Panc1 (cell line): Measurements from ENCODE around the gene IGFLR1. TPM values are rescaled to one million over a fixed set of nuclear protein-coding genes. Genes with fewer than 3 reads are reported as not detected.

Source experiments
- ATAC-seq: fragments of 200-7000 bp; cut with Tn5 transposase; 2 replicates; pipeline ENCODE4 v1.9.1; 2020; ENCODE audit warnings: mild to moderate bottlenecking, moderate library complexity
- BruUV-seq: library from RNA; stranded (reverse); fragments of 400-500 nt; replicated peaks from 2 replicates; lab custom pipeline; 2021; lab: Mats Ljungman, UMichigan
- CTCF ChIA-PET: fragments of 300-600 bp; sonication (Branson Sonifier 250); formaldehyde crosslinking; loops from one replicate; lab custom pipeline; 2022; ENCODE audit warnings: antibody characterized with exemption; lab: Charles Lee
- POLR2A ChIA-PET: fragments of 300-600 bp; sonication (Branson Sonifier 250); formaldehyde crosslinking; loops from one replicate; lab custom pipeline; 2022; ENCODE audit warnings: antibody characterized with exemption; lab: Charles Lee
- DNase-seq: peaks from one replicate; pipeline ENCODE4 v3.0.0-alpha.2; 2010; ENCODE audit warnings: low read depth, low spot score
- H3K27ac ChIP-seq: 2 replicates; pipeline ENCODE4 v1.5.1; 2011; ENCODE audit warnings: mild to moderate bottlenecking, low read length, inconsistent platforms
- H3K27me3 ChIP-seq: fragments of 200-500 bp; sonication (Bioruptor generic); 2 replicates; pipeline ENCODE4 v1.6.0; 2014; ENCODE audit warnings: low read length, inconsistent platforms; ENCODE audit not compliant: control insufficient read depth, insufficient read depth
- H3K36me3 ChIP-seq: fragments of 200-500 bp; sonication (Bioruptor generic); 2 replicates; pipeline ENCODE4 v1.5.1; 2014; ENCODE audit warnings: inconsistent platforms, mild to moderate bottlenecking, low read length, moderate library complexity; ENCODE audit not compliant: control insufficient read depth, insufficient read depth
- H3K4me1 ChIP-seq: 2 replicates; pipeline ENCODE4 v1.5.1; 2011; ENCODE audit warnings: inconsistent platforms, mild to moderate bottlenecking, low read length, moderate library complexity; ENCODE audit not compliant: control insufficient read depth, insufficient read depth
- H3K4me3 ChIP-seq, 2 experiments: 2 replicates each; pipeline ENCODE4 v1.5.1; 2011 to 2012; ENCODE audit warnings: low read depth in 2 of 2, low read length in 2 of 2, mild to moderate bottlenecking in 2 of 2, inconsistent platforms in 1 of 2, moderate library complexity in 1 of 2
- H3K9me3 ChIP-seq: fragments of 200-500 bp; sonication (Bioruptor generic); 2 replicates; pipeline ENCODE4 v1.5.1; 2014; ENCODE audit warnings: low read depth, mild to moderate bottlenecking, inconsistent platforms, low read length, moderate library complexity; ENCODE audit not compliant: control insufficient read depth, insufficient read depth
- POLR2AphosphoS5 ChIP-seq: IDR thresholded peaks from 2 replicates; pipeline ENCODE4 v1.6.1; 2012; ENCODE audit warnings: mild to moderate bottlenecking, low read depth, low read length, moderate library complexity
- REST ChIP-seq, 2 experiments: IDR thresholded peaks; 2 replicates each; pipeline ENCODE4 v1.6.1; 2011 to 2012; ENCODE audit warnings: low read depth in 2 of 2, control low read depth in 1 of 2, low read length in 1 of 2, mild to moderate bottlenecking in 1 of 2, moderate library complexity in 1 of 2; ENCODE audit not compliant: insufficient read depth in 1 of 2
- SIN3A ChIP-seq: IDR thresholded peaks from 2 replicates; pipeline ENCODE4 v1.6.1; 2012; ENCODE audit warnings: low read depth, mild to moderate bottlenecking, low read length, moderate library complexity, borderline replicate concordance; ENCODE audit not compliant: insufficient read depth
- TCF7L2 ChIP-seq: IDR thresholded peaks from 2 replicates; pipeline ENCODE4 v1.6.1; 2011; ENCODE audit warnings: mild to moderate bottlenecking, low read depth, low read length, inconsistent platforms
- in situ Hi-C: cut with HindIII; loops from 2 replicates; pipeline ENCODE4 v1.10.0; 2016; ENCODE audit warnings: low sequenced_read_pairs, low pct_unique_long_range_greater_than_20kb
- intact Hi-C: fragments of 100-400 bp; cut with micrococcal nuclease; formaldehyde crosslinking; loops from one replicate; pipeline ENCODE4 v1.10.0; 2022; ENCODE audit not compliant: unreplicated experiment
- total RNA-seq: library from RNA; stranded (reverse); gene quantifications from one replicate; pipeline ENCODE4 v1.2.1, GENCODE V29; 2021; ENCODE audit not compliant: unreplicated experiment
- TF ChIP-seq, protein P1 (sequence below): fragments of 450-650 bp; IDR thresholded peaks from 2 replicates; pipeline ENCODE4 v1.5.1; 2017; ENCODE audit warnings: mild to moderate bottlenecking

Gene IGFLR1
- total RNA-seq, 1 experiment from 2014 or later, result 12.5 TPM

- Histone ChIP-seq H3K27ac (peak overlapping the region; percentile 24; the same call in 1 of the 2 replicates), H3K4me3 (peak overlapping the region; percentile 54 to 65), H3K36me3 (no peaks in the 10 kb centered on the region), H3K9me3 (no peaks in the 10 kb centered on the region), H3K4me1 (peaks cover 11% of the 10 kb centered on the region; the same call in 1 of the 2 replicates), H3K27me3 (no peaks in the 10 kb centered on the region)
- intact Hi-C loops, result no loop called here
- CTCF ChIA-PET, result interaction anchor here (0.5 kb wide), 1 partner anchor 82 kb away, joined by 4 read pairs; no protein-coding TSS in a partner anchor
- no peak for ATAC-seq
- TF ChIP-seq, protein P1, sequence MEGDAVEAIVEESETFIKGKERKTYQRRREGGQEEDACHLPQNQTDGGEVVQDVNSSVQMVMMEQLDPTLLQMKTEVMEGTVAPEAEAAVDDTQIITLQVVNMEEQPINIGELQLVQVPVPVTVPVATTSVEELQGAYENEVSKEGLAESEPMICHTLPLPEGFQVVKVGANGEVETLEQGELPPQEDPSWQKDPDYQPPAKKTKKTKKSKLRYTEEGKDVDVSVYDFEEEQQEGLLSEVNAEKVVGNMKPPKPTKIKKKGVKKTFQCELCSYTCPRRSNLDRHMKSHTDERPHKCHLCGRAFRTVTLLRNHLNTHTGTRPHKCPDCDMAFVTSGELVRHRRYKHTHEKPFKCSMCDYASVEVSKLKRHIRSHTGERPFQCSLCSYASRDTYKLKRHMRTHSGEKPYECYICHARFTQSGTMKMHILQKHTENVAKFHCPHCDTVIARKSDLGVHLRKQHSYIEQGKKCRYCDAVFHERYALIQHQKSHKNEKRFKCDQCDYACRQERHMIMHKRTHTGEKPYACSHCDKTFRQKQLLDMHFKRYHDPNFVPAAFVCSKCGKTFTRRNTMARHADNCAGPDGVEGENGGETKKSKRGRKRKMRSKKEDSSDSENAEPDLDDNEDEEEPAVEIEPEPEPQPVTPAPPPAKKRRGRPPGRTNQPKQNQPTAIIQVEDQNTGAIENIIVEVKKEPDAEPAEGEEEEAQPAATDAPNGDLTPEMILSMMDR, result no peak
- no peak for TF ChIP-seq SIN3A
- no peak for TF ChIP-seq POLR2AphosphoS5
- TF ChIP-seq TCF7L2, result no peak
- TF ChIP-seq REST (IDR thresholded peaks at IDR 0.05; ENCODE audit: insufficient read depth in 1 of 2, low read depth in 2 of 2, low read length in 1 of 2), result no peak
- no peak for DNase-seq
- in situ Hi-C loops, result no loop called here
- POLR2A ChIA-PET, result interaction anchor here (0.6 kb wide), 1 partner anchor 32 kb away, joined by 9 read pairs; no protein-coding TSS in a partner anchor
- no TSS peak for BruUV-seq
These were observed 34.0 kb upstream of the IGFLR1 start for GRCh38 chr19:35776102-35776788.

DNA sequence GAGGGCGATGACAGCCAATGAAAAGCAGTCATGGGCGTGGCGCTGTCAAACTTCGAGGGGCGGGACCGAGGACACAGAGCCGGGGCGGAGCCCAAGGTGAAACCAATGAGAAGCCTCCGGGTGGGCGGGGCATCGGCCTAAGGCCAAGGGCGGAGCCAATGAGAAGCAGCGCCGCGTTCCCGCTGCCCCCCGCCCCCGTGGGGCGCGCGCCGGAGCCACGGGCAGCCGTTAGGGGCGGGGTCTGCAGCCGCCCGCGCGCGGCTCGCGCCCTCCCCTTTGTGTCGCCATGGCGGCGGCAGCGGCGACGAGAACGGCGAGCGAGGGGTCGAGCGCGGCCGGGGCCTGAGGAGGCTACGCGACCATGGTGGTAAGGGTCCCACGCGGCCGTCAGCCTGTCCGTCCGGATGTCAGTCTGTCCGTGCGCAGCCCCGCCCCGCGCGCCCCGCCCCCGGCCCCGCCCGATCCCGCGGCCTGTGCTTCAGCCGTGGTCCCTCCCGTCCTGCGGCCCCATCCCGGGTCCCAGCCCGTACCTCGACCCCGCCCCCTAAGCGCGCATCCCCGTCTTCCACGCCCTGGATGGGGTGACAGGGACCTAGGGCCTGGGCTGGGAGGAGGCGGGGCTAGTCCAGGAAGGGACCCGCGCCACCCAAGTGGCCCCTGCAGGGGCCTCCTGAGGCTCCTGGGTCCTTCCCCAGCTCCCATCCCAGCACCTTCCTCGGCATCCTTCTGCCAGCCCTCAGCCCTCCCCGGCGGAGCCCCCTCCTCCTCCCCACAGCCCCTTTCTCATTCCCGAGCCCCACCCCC, 33.2 kb upstream of the IGFLR1 start, which contains the start of gene ARHGAP33:
Gene ARHGAP33 (plus strand): TSS at position 267 of the 804 bp plus-strand sequence. CDS start 95 bp downstream, at position 362.
- intact Hi-C loops (no loop called here), in situ Hi-C loops (no loop called here)
- H3K4me1 ChIP-seq, result peaks cover 11% of the 10 kb centered on the region; the same call in 1 of the 2 replicates
- DNase-seq (peak; percentile 72), ATAC-seq (peak; percentile 97)
- CTCF ChIA-PET, result no interaction called here
- TF ChIP-seq SIN3A (peak; percentile 96; the same call in 1 of the 2 replicates), TCF7L2 (no peak), REST (IDR thresholded peaks at IDR 0.05; ENCODE audit: insufficient read depth in 1 of 2, low read depth in 2 of 2, low read length in 1 of 2) (no peak), POLR2AphosphoS5 (peak; percentile 67)
- TF ChIP-seq, protein P1, result no peak
- H3K9me3 ChIP-seq, result no peaks in the 10 kb centered on the region
- POLR2A ChIA-PET, result interaction anchor here (0.6 kb wide), 1 partner anchor 31 kb away, joined by 9 read pairs; no protein-coding TSS in a partner anchor
- BruUV-seq, result no TSS peak
- peak within 1 kb of the TSS; percentile 54 to 65 for H3K4me3 ChIP-seq
- H3K27me3 ChIP-seq, result no peaks in the 10 kb centered on the region
- peak within 1 kb of the TSS; percentile 24; the same call in 1 of the 2 replicates for H3K27ac ChIP-seq
- no peaks in the 10 kb centered on the region for H3K36me3 ChIP-seq
